IMR-90 (cell line): ENCODE data around the gene ENOX1.

Experiments
- CHD1 ChIP-seq: IDR thresholded peaks from 2 replicates; pipeline ENCODE4 v1.6.1; 2012; ENCODE audit warnings: low read depth, low read length, improper control_type of control experiment
- POLR2A ChIP-seq: IDR thresholded peaks from 2 replicates; pipeline ENCODE4 v1.6.1; 2012; ENCODE audit warnings: mild to moderate bottlenecking, low read depth, low read length
- SMC3 ChIP-seq: fragments of 150-350 bp; IDR thresholded peaks from 2 replicates; pipeline ENCODE4 v1.6.1; 2016; ENCODE audit warnings: low read depth, mild to moderate bottlenecking, antibody characterized with exemption, low read length, moderate library complexity
- TF ChIP-seq, protein P1 (sequence below): conservative IDR thresholded peaks from 2 replicates; pipeline ENCODE4 v1.5.1; 2012; ENCODE audit warnings: mild to moderate bottlenecking, low read depth, low read length, improper control_type of control experiment

DNA sequence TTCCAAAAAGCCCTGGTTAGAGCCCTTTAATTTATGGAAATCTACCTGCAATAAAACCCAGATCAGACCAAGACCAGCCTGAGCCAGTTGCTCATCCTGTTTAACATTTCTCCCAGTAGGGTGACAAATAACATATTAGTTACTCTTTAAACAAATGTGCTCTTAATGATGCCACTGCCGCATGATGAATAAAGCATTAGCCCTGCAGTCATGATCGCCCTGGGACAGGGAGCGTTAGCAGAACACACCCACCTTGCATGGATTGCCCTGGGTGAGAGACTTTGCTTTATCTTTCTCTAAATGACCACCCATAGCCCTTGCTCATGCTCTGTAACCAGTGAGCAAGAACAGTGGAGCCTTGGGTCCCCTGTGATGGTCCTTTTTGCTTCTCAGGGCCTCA lies 362.4 kb downstream of the ENOX1 start:
- TF ChIP-seq, protein P1, sequence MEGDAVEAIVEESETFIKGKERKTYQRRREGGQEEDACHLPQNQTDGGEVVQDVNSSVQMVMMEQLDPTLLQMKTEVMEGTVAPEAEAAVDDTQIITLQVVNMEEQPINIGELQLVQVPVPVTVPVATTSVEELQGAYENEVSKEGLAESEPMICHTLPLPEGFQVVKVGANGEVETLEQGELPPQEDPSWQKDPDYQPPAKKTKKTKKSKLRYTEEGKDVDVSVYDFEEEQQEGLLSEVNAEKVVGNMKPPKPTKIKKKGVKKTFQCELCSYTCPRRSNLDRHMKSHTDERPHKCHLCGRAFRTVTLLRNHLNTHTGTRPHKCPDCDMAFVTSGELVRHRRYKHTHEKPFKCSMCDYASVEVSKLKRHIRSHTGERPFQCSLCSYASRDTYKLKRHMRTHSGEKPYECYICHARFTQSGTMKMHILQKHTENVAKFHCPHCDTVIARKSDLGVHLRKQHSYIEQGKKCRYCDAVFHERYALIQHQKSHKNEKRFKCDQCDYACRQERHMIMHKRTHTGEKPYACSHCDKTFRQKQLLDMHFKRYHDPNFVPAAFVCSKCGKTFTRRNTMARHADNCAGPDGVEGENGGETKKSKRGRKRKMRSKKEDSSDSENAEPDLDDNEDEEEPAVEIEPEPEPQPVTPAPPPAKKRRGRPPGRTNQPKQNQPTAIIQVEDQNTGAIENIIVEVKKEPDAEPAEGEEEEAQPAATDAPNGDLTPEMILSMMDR: no peak
- TF ChIP-seq POLR2A (no peak), CHD1 (no peak), SMC3 (no peak)
